BLaER1 (cell line): ENCODE results near the gene ZNF660.
"Not testable (repeated sequence)": the region's sequence is repeated elsewhere in the genome, so short reads cannot be mapped to it uniquely, and the experiment has no call there.

Experiments used
- H3K27ac ChIP-seq: shearing (Covaris generic); formaldehyde crosslinking; 2 replicates; pipeline ENCODE4 v1.8.1; 2022
- H3K27me3 ChIP-seq: shearing (Covaris generic); formaldehyde crosslinking; 2 replicates; pipeline ENCODE4 v1.8.1; 2022
- H3K36me3 ChIP-seq: shearing (Covaris generic); formaldehyde crosslinking; 2 replicates; pipeline ENCODE4 v1.8.1; 2022
- H3K4me1 ChIP-seq: shearing (Covaris generic); formaldehyde crosslinking; 2 replicates; pipeline ENCODE4 v1.8.1; 2022
- H3K4me2 ChIP-seq: shearing (Covaris generic); formaldehyde crosslinking; 2 replicates; pipeline ENCODE4 v1.8.1; 2022
- H3K4me3 ChIP-seq: shearing (Covaris generic); formaldehyde crosslinking; 2 replicates; pipeline ENCODE4 v1.8.1; 2022
- H3K9ac ChIP-seq: shearing (Covaris generic); formaldehyde crosslinking; 2 replicates; pipeline ENCODE4 v1.8.1; 2022
- H3K9me3 ChIP-seq: shearing (Covaris generic); formaldehyde crosslinking; 2 replicates; pipeline ENCODE4 v1.8.1; 2022
- H4K20me1 ChIP-seq: shearing (Covaris generic); formaldehyde crosslinking; 2 replicates; pipeline ENCODE4 v1.8.1; 2022
- Cebpa-rat ChIP-seq: shearing (Covaris generic); IDR thresholded peaks from 2 replicates; pipeline ENCODE4 v1.8.1; 2022

ZNF660 gene

DNA sequence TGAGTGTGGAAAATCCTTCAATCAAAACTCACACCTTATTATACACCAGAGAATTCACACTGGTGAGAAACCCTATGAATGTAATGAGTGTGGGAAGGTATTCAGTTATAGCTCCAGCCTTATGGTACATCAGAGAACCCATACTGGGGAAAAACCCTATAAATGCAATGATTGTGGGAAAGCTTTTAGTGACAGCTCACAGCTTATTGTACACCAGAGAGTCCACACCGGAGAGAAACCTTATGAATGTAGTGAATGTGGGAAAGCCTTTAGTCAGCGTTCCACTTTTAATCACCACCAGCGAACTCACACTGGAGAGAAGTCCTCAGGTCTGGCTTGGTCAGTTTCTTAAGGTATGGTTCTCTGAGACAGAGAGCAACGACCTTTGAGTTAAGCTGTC, 13.7 kb upstream of the ZNF660 start:
- peaks cover 8% of the 10 kb centered on the region; the same call in 1 of the 2 replicates for H3K36me3 ChIP-seq
- no peak for TF ChIP-seq Cebpa-rat

GRCh38 chr3:44576613-44577012, 8.2 kb upstream of the ZNF660 start:
- H3K4me3 ChIP-seq: no peak overlapping the region
- no peaks in the 10 kb centered on the region for H3K36me3 ChIP-seq
- no peaks in the 10 kb centered on the region for H4K20me1 ChIP-seq
- peaks cover 56% of the 10 kb centered on the region for H3K9me3 ChIP-seq
- H3K4me1 ChIP-seq: no peaks in the 10 kb centered on the region
- no peak overlapping the region for H3K4me2 ChIP-seq
- H3K9ac ChIP-seq: no peak overlapping the region
- H3K27ac ChIP-seq: no peak overlapping the region
- no peak for TF ChIP-seq Cebpa-rat
- H3K27me3 ChIP-seq: no peaks in the 10 kb centered on the region

More for the DNA sequence above, 13.7 kb upstream of the ZNF660 start:
- peaks cover 60% of the 10 kb centered on the region for H3K9me3 ChIP-seq
- no peak overlapping the region for H3K4me2 ChIP-seq
- H3K27me3 ChIP-seq: no peaks in the 10 kb centered on the region
- no peak overlapping the region for H3K4me3 ChIP-seq
- H3K9ac ChIP-seq: no peak overlapping the region
- no peaks in the 10 kb centered on the region for H3K4me1 ChIP-seq
- no peak overlapping the region for H3K27ac ChIP-seq
- no peaks in the 10 kb centered on the region for H4K20me1 ChIP-seq

GRCh38 chr3:44577354-44577952, 7.3 kb upstream of the ZNF660 start:
- H3K27ac ChIP-seq, H3K9ac ChIP-seq, H4K20me1 ChIP-seq, H3K4me3 ChIP-seq, H3K27me3 ChIP-seq, H3K4me2 ChIP-seq, H3K36me3 ChIP-seq, H3K4me1 ChIP-seq: not testable (repeated sequence)
- peaks cover 49% of the 10 kb centered on the region for H3K9me3 ChIP-seq

- H4K20me1 ChIP-seq, H3K27me3 ChIP-seq, H3K4me1 ChIP-seq, H3K4me2 ChIP-seq, H3K9ac ChIP-seq, H3K27ac ChIP-seq, H3K4me3 ChIP-seq, H3K36me3 ChIP-seq: not testable (repeated sequence)
- peaks cover 46% of the 10 kb centered on the region for H3K9me3 ChIP-seq
Measured at GRCh38 chr3:44578316-44578715, 6.4 kb upstream of the ZNF660 start.

DNA sequence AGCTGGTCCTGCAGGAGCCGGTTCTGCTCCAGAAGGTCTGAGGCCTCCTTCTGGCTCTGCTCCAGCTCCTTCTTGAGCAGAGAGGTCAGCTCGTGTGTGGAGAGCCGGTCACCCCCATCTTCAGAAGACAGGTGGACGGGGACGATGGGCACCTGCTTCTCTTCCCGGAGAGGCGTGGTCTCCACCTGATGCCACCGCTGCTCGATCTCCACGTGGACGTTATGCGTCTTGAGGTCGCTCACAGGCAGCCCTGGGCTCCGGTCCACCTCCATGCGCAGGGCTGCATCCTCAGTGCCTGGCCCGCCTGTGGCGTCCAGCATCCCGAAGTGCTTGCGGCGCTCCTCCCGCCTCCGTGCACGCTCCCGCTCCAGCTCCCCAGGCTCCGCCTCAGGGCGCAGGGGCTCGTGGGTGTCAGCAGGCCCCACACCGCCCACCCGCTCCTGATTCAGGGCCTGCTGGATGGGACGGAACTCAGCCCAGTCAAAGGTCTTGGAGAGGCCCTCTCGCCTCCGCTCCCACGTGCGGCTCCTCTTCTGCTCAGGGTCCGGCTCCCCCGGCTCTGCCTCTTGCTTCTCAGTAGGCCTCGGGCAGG, 5.7 kb upstream of the ZNF660 start:
- H3K9me3 ChIP-seq: peaks cover 40% of the 10 kb centered on the region
- not testable (repeated sequence) for H3K9ac ChIP-seq, H4K20me1 ChIP-seq, H3K27me3 ChIP-seq, H3K4me3 ChIP-seq, H3K4me1 ChIP-seq, H3K27ac ChIP-seq, H3K4me2 ChIP-seq, H3K36me3 ChIP-seq

DNA sequence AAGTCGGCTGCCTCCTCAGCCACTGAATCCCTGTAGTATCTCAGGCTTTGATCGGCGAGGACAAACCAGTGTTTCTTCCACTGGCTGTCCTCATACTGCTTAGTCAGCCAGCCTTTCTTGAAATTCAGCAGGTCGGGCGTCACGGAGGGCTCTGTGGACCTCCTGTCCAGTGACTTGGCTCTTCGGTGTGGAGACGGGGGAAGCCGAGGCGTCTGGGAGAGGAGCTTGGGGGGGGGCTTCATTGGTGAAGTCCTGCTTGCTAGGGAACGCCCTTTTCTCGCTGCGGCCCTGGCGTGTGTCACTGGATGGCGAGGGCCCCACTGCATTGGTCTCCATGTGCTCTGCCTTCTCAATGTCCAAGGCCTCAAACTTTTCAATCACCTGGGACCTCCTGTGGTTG, 5.0 kb upstream of the ZNF660 start:
- H3K9ac ChIP-seq, H3K4me2 ChIP-seq, H3K4me1 ChIP-seq, H3K27me3 ChIP-seq, H4K20me1 ChIP-seq, H3K36me3 ChIP-seq, H3K4me3 ChIP-seq, H3K27ac ChIP-seq: not testable (repeated sequence)
- H3K9me3 ChIP-seq: peaks cover 44% of the 10 kb centered on the region

DNA sequence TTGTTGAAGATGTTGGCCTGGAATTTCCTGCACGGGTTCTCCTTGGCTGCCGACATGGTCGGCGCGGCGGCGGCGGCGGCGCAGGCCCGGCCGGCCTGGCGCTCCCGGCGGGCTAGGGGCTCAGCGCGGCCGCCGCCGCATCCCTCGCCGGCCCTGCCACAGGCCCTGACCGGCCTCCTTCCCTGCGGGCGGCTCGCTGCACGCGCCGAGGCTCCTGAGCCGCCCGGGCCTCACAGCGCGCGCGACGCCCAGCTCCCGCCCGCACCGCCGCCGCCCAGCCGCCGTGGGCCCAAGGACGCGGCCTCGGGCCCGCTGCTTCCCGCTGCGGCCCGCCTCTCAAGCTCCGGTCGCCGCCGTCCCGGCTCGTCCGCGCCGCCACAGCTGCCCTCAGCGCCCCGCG, 3.8 kb upstream of the ZNF660 start:
- H3K27ac ChIP-seq, H3K4me1 ChIP-seq, H3K9ac ChIP-seq, H4K20me1 ChIP-seq, H3K36me3 ChIP-seq, H3K4me2 ChIP-seq: not testable (repeated sequence)
- Histone ChIP-seq H3K9me3 (peaks cover 55% of the 10 kb centered on the region), H3K27me3 (peaks cover 22% of the 10 kb centered on the region), H3K4me3 (peak overlapping the region; percentile 44; the same call in 1 of the 2 replicates)

DNA sequence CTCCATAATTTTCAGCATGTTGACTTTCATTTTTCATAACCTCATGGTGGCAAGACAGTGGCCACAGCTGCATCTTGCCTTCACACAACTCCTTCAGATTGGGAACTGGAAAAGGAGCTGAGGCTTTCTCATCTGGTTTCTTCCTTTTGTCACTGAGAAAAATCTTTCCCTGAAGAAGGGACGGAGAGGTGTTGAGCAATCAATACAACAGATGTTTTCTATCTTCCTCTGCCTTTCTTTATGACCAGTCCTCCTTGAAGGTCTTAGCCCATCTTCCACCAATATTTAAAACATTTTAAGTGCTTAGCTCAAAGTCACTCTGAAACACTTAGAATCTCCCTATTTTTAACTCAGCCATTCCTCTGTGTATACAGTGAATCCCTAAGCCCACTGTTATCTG, 11.9 kb downstream of the ZNF660 start:
- no peaks in the 10 kb centered on the region for H3K27me3 ChIP-seq
- no peak overlapping the region for H3K4me3 ChIP-seq
- H3K4me1 ChIP-seq: no peaks in the 10 kb centered on the region
- H3K27ac ChIP-seq: no peak overlapping the region
- H3K4me2 ChIP-seq: no peak overlapping the region
- no peak overlapping the region for H3K9ac ChIP-seq
- H4K20me1 ChIP-seq: no peaks in the 10 kb centered on the region
- TF ChIP-seq Cebpa-rat: no peak
- no peaks in the 10 kb centered on the region for H3K36me3 ChIP-seq
- peaks cover 39% of the 10 kb centered on the region for H3K9me3 ChIP-seq

- Histone ChIP-seq H3K4me2 (no peak overlapping the region), H3K27ac (no peak overlapping the region), H3K9me3 (no peaks in the 10 kb centered on the region), H3K9ac (no peak overlapping the region), H3K36me3 (no peaks in the 10 kb centered on the region), H3K4me1 (no peaks in the 10 kb centered on the region), H3K27me3 (no peaks in the 10 kb centered on the region), H4K20me1 (no peaks in the 10 kb centered on the region), H3K4me3 (no peak overlapping the region)
- TF ChIP-seq Cebpa-rat: no peak
Measured at GRCh38 chr3:44601749-44602148, 17.0 kb downstream of the ZNF660 start.

DNA sequence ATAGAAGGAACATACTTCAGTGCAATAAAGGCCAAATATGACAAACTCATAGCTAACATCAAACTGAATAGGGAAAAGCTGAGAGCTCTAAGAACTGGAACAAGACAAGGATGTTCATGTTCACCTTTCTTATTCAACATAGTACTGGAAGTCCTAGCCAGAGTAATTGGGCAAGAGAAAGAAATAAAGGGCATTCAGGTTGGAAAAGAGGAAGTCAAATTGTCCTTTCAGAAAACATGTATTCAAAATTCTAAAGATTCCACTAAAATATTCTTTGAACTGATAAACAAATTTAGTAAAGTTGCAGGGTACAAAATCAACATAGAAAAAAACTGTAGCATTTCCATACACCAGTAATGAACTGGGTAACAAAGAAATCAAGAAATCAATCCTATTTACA, 27.9 kb downstream of the ZNF660 start:
- H3K9ac ChIP-seq: no peak overlapping the region
- H3K36me3 ChIP-seq: no peaks in the 10 kb centered on the region
- H3K27me3 ChIP-seq: no peaks in the 10 kb centered on the region
- no peak for TF ChIP-seq Cebpa-rat
- H3K9me3 ChIP-seq: 0 out of 2 replicates have a peak, but pooled peaks cover 6% of the 10 kb centered on the region
- no peak overlapping the region for H3K4me3 ChIP-seq
- no peaks in the 10 kb centered on the region for H3K4me1 ChIP-seq
- H4K20me1 ChIP-seq: no peaks in the 10 kb centered on the region
- no peak overlapping the region for H3K4me2 ChIP-seq
- H3K27ac ChIP-seq: no peak overlapping the region
